Urothelium cell line (cell line): ENCODE results near the gene MAP3K3.
A peak's percentile ranks its signal among the peaks of the same experiment; 100 is the strongest.

ENCODE experiments used
- DNase-seq: peaks from one replicate; pipeline ENCODE4 v3.0.0; 2011; ENCODE audit warnings: low spot score, mixed read lengths
- FAIRE-seq: peaks from 2 replicates; lab custom pipeline; 2011; peaks lifted over from hg19 to GRCh38; lab: Jason Lieb, UNC

The MAP3K3 gene

DNA sequence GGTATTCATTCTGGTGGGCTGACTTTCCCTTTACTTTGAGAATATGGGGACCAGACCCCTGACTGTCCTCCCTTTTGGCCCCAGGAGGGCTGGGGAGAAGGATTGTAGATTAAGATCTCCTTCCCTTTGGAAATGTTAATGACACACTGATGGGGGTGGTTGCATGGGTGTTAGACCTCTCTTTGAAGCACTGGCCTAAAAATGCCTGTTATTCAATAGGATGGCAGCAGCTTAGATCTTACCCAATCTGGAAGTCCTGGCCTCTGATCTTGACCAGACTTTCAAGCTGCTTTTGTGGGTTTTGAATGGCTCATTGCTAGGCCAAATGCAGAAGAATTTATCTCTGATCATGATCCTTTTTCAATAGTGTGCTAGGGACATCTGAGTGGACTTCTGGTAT lies 25.7 kb downstream of the MAP3K3 start:
- FAIRE-seq: no peak

DNA sequence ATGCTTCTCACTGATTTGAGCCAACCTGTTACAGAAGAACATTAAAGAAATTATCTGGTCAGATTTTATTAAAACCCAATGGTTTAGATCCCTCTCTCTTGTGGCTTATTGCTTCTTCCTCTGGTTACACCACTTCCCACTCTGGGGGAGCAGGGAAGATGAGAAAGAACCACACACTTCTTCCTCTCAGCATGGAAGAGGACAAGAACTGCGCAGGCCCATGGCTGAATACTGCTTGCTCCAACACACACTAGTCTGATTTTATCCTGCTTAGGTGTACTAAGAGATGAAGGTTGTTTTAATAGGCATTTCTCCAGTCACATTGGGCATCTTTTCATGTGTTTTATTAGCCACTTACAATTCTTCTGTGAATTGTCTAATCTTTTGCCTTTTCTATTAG lies 27.6 kb downstream of the MAP3K3 start:
- FAIRE-seq: no peak
- no peak for DNase-seq

More for the DNA sequence above, 25.7 kb downstream of the MAP3K3 start:
- no peak for DNase-seq

DNA sequence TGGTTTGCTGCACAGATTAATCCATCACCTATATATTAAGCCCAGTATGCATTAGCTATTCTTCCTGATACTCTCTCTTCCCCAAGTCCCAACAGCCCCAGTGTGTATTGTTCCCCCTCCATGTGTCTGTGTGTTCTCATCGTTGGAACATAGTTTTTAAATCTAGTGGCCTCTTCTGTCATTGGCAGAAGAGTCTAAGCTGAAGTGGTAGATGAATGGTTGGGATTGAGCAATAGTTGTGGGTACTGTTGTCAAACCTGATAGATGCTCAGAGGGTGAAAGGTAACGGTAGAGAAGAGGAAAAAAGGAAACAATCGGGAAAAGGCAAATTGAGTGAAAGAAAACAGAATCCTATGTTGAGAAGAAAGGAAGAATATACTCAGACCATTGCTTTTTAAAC lies 29.9 kb downstream of the MAP3K3 start:
- FAIRE-seq (no peak), DNase-seq (no peak)

DNA sequence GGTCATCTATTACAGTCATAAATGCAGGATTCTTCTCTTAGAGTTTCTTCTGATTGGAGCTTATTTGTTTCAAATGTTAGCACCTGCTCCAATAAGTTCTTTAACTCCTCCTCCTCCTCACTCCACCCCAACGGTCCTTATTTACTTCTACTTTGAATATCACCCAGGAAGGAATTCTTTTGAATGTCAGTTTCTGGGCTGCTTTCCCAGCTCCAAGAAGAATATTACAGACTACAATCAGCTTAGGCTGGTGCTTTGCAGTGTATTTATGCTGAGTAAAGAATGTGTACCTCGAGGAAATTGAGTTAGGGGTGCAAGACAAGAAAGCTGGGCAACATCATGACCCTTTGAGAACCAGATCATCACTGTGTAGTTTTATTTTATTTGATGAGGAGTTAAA lies 30.8 kb downstream of the MAP3K3 start:
- FAIRE-seq: no peak

DNA sequence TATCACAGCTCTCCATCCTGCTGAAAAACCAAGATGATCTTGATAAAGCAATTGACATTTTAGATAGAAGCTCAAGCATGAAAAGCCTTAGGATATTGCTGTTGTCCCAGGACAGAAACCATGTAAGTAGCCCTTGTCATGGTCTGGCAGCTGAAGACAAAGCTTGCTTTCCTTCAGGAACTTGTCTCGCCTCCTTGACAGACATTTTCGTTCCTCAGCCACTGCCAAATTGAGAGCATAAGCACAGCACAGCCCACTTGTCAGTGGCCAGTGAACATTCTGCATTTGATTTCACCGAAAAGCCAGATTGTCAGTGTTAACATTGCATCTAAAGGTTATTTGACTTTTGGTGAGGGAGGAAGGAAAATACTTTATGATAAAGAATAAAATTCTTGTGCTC lies 35.6 kb downstream of the MAP3K3 start:
- DNase-seq (no peak), FAIRE-seq (no peak)

More for the DNA sequence above, 30.8 kb downstream of the MAP3K3 start:
- no peak for DNase-seq

DNA sequence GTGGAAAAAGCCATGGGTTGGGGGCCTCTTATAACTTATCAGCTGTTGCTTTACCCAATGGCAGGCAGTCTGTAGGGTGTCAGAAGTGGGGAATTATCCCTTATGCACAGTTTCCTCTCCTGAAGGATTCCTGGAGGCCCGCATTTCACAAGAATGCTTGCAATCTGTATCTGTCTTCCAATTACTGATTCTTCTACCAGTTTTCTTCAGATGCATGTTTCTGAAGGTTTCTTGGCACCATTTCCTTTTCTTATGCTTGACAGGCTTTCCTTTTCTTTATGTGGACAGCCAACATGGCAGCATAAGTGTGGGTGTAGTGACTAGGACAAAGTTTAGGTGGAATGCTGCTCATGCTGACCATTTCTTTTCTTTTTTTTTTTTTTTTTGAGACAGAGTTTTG lies 36.1 kb downstream of the MAP3K3 start:
- FAIRE-seq (no peak), DNase-seq (no peak)

DNA sequence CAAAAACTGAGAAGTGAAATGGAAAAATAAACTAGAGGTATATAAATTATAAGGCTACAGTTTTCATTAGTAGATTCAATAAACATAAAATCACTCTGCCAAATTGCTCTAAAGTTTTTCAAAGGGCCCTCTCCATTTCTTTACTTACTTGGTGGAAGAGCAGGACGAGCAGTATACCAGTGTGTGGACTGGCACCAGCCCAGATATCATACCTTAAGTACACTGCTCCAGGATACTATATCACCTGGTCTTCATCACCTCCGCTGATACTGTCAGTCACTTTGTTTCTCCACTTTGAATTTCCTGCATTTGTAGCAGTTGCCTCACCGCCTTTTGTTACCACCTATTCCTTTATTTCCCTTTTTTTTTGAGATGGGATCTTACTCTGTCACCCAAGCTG lies 37.6 kb downstream of the MAP3K3 start:
- no peak for FAIRE-seq
- no peak for DNase-seq

DNA sequence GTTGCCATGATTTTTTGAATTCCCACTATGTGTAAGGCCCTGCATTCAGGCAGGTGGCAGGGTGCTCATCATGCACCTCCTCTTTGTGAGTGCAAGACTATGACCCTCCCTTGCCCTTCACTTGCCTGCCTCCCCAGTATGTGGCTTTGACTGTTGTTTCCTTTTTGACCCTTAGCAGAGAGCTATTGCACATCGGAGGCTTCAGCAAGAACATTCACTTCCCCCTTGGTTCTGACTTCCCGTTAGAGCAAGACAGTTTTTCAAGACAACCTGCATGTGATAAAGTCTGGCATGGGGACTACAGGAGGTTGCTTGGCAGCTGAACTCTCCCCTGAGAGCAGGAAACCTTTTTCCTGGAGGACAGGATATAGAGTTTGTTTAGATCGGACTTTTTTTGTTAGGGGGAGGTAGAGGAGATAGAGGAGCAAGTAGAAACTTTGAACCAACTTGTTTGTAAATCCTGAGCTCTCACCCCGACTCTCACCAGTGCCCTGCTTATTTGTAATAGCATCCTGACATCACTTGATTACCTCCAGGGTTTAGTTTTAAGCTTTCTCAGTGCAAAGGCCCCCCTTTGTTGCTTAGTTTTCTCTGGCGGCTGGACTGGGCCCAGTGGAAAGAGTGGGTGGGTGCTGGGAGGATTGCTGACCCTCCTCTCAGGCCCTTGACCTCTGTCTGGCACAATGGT lies 43.5 kb downstream of the MAP3K3 start:
- DNase-seq (no peak), FAIRE-seq (no peak)

DNA sequence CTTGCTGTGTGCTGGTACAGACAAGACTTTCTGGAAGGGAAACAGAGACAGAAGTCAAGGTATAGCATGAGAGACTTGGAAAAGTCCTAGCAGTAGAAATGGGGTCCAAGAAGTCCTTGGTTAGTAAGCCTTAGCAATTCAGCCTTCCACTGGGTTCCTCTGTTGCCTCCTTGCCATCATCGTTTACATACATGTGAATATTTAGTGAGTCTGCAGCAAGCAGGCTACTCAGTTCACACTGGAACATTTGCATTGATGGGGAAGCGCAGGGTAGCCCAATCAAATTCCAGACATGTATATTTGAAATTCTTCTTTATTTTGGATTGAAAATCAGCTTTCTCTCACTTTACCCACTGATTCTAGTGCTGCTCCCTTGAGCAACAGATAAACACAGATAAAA lies 50.6 kb downstream of the MAP3K3 start:
- no peak for FAIRE-seq
- DNase-seq: no peak

DNA sequence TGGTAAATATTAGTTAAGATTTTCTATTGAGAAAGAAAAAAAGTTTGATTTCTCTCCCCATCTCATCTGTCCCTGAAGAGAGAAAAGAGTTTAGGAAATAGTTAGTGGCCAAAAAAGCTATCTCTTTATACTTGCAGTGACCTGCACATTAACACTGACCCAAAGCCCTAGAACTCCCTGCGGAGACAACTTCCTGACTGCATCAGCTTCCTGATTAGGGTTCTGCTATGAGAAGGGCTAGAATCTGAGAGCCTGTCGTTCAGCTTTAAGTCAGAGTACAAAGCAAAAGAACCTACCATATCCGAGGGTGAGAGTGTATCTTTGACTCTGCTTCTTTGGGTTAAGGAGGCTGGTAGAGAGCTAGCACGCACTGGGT lies 53.0 kb downstream of the MAP3K3 start:
- DNase-seq (no peak), FAIRE-seq (no peak)

DNA sequence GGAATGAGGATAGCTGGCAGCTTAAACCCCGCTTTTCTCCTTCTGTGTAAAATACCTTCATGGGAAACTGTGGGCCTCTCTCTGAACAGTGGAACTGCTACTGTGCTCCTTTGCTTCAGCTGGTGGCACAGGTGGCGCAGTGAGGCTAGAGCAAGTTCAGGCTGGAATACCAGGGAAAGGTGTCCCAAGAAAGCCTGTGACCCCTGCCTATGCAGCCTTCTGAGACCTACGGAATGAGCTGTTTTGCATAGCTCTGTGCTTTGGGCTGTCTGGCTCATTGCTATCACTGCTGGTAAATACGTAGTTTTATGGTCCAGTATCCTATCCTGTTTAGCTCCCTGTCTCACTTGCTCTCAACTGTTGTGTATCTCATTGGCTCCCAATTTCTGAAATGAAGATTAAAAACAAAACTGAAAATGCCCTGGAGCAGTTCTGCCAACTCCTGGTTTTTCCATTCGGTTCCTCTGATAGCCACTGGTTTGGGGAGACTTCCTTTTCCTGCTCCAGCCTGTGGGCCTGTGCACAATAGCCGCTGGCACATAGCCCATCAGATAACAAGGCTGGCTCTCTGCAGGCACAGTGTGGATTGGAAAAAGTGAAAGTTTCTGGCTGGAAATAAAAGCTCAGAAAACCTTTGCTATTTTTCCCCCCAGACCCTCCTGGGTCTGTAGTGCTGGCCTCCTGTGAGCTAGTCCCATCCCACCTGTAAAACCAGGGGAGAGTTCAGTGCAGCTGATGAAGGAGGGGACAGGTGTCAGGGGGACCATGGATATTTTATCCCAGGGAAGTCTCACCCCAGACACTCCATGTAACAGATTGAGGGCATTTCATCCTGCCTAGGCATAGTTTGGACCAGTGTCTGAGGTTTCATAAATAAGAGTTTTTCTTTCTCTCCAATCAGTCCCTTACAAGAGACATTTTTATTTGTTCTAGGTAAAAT lies 53.7 kb downstream of the MAP3K3 start:
- DNase-seq: peak; percentile 70
- FAIRE-seq: no peak

DNA sequence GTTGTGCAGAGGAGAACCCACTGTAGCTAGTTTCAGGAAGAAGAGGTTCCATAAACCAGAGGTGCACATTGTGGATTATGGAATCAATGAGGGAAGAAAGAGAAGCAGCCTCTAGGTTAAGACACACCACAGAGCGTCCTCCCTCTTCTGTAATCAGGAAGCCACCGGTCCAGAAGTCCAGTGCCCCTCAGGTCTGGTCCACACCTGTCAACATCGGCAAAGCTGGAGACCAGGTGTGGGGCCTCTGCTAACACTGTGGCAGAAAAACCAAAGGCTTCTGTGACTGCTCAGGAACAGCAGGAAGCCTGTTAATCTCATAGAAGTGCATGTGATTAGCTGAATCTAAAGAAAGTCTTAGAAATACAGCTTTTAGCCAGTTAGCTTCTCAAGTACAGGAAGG lies 54.4 kb downstream of the MAP3K3 start:
- DNase-seq: no peak
- no peak for FAIRE-seq

DNA sequence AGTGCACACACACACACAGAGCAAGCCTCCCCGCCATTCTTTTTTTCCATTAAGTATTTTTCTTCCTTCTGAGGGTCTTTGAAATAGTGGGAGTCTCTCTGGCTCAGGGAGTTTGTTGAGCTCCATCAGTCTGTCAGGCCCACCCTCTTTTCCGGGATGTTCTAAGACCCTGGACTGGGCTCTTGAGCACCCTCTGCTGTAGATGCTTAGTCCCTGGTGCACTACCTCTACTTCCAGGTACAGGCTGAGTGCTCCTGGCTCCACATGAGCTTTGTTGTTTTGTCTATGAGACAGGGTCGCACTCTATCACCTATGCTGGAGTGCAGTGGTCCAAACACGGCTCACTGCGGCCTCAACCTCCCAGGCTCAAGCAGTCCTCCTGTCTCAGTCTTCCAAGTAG lies 57.0 kb downstream of the MAP3K3 start:
- no peak for FAIRE-seq
- DNase-seq: no peak

DNA sequence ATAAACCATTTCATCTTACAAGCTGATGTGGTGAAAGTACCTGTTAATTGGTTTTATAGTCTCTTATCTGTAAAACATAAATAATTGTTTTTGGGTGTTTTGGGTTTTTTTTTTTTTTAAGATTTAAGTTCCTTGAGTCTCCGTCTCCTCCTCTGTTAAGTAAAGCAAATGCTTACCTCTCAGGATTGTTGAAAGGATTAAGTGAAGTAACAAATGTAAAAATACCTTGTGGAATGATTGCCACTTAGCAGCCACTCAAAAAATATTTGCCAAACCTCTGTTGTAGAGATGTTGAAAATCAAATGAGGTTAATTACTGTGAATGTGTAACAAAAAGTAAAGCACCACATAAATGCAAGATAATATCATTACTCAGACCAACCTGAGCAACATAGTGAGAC lies 58.5 kb downstream of the MAP3K3 start:
- DNase-seq (no peak), FAIRE-seq (no peak)

DNA sequence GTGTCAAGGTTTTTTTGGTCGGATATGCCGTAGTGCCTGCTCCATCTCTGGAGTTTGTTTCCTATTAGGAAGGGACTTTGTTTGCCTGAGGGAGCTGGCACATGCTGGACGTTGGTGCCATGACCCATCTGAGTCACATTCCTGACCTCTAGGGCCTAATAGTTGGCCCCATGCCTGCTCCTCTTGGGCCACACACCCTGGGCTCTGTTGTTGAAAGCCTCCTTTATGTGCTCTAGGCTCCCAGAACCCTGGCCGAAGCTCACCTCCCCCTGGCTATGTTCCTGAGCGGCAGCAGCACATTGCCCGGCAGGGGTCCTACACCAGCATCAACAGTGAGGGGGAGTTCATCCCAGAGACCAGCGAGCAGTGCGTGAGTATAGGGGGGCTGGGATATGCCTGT lies 59.3 kb downstream of the MAP3K3 start:
- no peak for DNase-seq
- FAIRE-seq: no peak

DNA sequence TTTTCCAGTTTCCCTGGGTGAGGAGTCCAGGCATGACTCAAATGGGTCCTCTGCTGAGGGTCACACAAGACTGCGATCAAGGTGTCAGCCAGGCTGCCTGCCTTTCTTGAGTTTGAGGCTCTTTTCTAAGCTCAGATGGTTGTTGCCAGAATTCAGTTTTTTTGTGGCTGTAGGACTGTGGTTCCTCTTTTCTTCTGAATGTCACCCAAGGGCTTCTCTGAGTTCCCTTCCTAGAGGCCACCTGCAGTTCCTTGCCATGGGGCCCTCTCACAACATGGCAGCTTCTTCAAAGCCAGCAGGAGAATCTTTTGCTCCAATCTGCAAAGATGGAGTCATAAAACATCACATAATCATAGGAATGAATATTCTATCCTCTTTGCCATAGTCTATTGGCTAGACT lies 60.2 kb downstream of the MAP3K3 start:
- no peak for FAIRE-seq

DNA sequence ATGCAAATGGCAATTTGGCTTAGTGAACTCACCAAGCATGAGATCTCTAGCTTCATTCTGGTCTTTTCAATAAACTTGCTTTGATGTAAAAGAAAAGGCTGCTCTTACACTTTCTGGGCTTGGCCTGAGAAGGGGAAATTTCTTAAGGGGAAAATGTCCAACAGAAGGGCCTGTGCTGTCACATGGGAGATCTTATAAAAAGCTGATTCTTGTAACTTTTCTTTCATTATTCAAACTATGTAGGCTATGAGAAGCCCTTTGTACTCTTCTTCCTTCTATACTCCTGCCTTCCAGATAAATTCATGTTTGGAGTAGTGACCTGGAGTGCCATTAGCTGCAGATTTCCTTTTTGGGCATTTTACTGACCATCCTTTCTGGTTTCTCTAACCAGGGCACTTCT lies 60.8 kb downstream of the MAP3K3 start:
- DNase-seq (no peak), FAIRE-seq (no peak)

More for the DNA sequence above, 60.2 kb downstream of the MAP3K3 start:
- DNase-seq: no peak

DNA sequence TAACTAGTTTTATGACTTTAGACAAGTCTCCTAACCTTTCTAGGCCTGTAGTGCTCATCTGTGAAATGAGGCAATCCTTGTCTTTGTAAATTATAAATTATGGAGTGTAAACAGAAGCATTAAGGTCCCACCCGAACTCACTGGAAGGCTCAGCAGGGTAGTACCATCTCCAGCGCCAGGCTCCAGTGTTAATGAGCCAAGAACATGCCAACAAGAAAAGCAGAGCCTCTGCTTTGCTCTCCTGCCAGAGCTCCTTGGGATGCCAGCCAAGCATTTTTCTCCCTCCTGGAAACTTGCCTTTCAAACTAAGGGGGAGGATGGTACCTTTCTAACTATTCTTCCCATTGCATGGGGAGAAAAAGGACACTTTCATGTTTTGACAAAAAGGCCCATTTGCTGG lies 62.8 kb downstream of the MAP3K3 start:
- DNase-seq: no peak
- FAIRE-seq: no peak

DNA sequence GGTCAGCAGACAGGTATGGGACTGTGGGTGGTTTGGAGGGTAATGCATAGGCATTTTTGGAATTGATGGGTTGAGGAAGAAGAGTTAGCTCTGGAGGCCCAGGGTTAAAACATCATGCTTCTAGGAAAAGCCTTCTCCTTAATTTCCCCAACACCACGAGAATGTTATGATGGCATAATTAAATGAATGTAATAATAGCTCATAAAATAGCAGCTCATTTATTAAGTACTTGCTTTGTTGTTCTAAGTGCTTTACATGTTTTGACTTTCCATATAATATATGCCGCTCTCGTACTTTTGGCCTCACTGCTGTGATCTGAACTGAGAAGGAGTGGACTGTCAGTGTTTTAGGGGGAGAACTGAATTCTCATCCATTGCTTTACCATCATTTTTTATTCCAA lies 63.4 kb downstream of the MAP3K3 start:
- DNase-seq (no peak), FAIRE-seq (no peak)

DNA sequence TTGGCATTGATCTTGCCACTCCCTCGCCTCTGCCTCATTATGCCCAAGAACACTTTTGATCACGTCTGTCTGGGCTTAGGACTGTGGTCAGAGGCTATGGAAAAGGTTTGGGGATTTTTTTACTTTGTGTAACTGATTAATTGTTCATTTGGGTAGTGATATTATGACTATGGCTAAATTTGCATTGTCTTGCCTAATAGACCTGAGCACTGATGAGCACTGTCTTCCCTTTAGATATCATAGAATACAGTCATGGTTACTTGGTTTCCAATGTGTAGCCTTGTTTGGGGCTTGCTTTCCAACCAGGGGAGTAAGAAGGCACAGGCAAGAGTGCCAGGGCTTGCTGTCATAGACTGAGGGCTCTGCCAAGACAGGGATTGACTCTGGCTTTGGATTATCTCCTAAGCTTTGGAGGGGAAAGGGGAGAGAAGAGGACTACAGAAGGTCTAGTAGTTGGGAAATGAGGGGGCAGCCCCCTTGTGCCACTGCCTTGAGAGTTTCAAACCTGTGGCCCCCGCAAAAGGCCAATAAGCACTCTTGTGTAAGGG lies 64.0 kb downstream of the MAP3K3 start:
- no peak for FAIRE-seq

DNA sequence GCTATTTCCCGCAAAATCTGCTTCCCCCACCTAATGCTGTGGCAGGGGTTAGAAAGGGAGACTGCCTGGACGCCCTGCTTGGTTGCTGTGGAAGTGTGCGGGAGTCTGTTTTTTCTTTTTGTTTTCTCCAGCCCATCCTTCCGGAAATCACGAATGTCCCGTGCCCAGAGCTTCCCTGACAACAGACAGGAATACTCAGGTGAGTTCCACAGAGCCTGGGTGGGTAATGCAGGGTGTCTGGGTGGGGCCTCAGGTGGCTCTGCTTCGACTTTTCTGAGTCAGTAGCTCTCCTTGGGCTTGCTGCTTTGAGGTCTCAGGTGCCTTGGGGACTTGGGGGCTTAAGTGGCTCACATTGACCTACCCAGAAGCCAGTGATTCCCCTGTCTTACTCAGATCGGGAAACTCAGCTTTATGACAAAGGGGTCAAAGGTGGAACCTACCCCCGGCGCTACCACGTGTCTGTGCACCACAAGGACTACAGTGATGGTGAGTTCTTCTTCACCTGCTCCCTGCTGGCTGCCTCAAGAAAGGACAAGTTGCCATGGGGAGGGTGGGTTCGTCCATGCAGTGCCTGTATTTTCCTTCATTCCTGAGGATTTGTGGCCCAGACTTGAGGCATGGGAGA lies 66.3 kb downstream of the MAP3K3 start:
- FAIRE-seq: no peak
- no peak for DNase-seq

More for the DNA sequence above, 64.0 kb downstream of the MAP3K3 start:
- DNase-seq: no peak
